NT2/D1 (cell line): ENCODE data around the gene CXCL8.

Experiments used
- DNase-seq: peaks from one replicate; pipeline ENCODE4 v3.0.0-alpha.2; 2011; ENCODE audit warnings: low read depth, low spot score
- H3K27me3 ChIP-seq: 2 replicates; pipeline ENCODE4 v1.6.0; 2011; ENCODE audit warnings: mild to moderate bottlenecking; ENCODE audit not compliant: insufficient read length, insufficient read depth
- H3K36me3 ChIP-seq: 2 replicates; pipeline ENCODE4 v1.6.1; 2011; ENCODE audit warnings: mild to moderate bottlenecking, low read length, mixed read lengths; ENCODE audit not compliant: insufficient read depth, insufficient read length
- H3K4me1 ChIP-seq: 2 replicates; pipeline ENCODE4 v1.5.1; 2011; ENCODE audit not compliant: insufficient read depth, insufficient read length
- H3K4me3 ChIP-seq: 2 replicates; pipeline ENCODE4 v1.5.1; 2011; ENCODE audit warnings: low read depth; ENCODE audit not compliant: insufficient read length
- H3K9ac ChIP-seq: 2 replicates; pipeline ENCODE4 v1.6.0; 2011; ENCODE audit warnings: low read depth; ENCODE audit not compliant: insufficient read length
- H3K9me3 ChIP-seq: 2 replicates; pipeline ENCODE4 v1.5.1; 2011; ENCODE audit warnings: mild to moderate bottlenecking, low read length; ENCODE audit not compliant: insufficient read depth
- SUZ12 ChIP-seq: IDR thresholded peaks from 2 replicates; pipeline ENCODE4 v1.6.1; 2011; ENCODE audit not compliant: insufficient read length, insufficient read depth; ENCODE audit errors: extremely low read depth
- YY1 ChIP-seq: IDR thresholded peaks from 2 replicates; pipeline ENCODE4 v1.6.1; 2011; ENCODE audit not compliant: insufficient read length, insufficient read depth
- ZNF274 ChIP-seq: IDR thresholded peaks from 2 replicates; pipeline ENCODE4 v1.6.1; 2011; ENCODE audit warnings: mild to moderate bottlenecking, low read depth, low read length

CXCL8 gene

GRCh38 chr4:73718375-73719373, 21.7 kb upstream of the CXCL8 start:
- H3K4me1 ChIP-seq = no peaks in the 10 kb centered on the region
- DNase-seq = no peak
- no peaks in the 10 kb centered on the region for H3K9me3 ChIP-seq
- no peak overlapping the region for H3K9ac ChIP-seq
- TF ChIP-seq ZNF274 (no peak), YY1 (no peak), SUZ12 (no peak)
- H3K36me3 ChIP-seq = no peaks in the 10 kb centered on the region
- H3K4me3 ChIP-seq = no peak overlapping the region
- H3K27me3 ChIP-seq = no peaks in the 10 kb centered on the region

- Histone ChIP-seq H3K4me3 (no peak overlapping the region), H3K9ac (no peak overlapping the region), H3K27me3 (no peaks in the 10 kb centered on the region), H3K36me3 (no peaks in the 10 kb centered on the region), H3K4me1 (no peaks in the 10 kb centered on the region), H3K9me3 (no peaks in the 10 kb centered on the region)
- no peak for DNase-seq
- TF ChIP-seq ZNF274 (no peak), YY1 (no peak), SUZ12 (no peak)
Observed at GRCh38 chr4:73721435-73721834, 18.9 kb upstream of the CXCL8 start.

- TF ChIP-seq YY1 = no peak
- no peak for TF ChIP-seq ZNF274
- no peak for TF ChIP-seq SUZ12
- Histone ChIP-seq H3K9ac (no peak overlapping the region), H3K4me1 (no peaks in the 10 kb centered on the region)
Observed at GRCh38 chr4:73721909-73722308, 18.5 kb upstream of the CXCL8 start.

GRCh38 chr4:73723023-73723422, 17.3 kb upstream of the CXCL8 start:
- no peak for DNase-seq
- TF ChIP-seq SUZ12 = no peak
- TF ChIP-seq ZNF274 = no peak
- TF ChIP-seq YY1 = no peak

More at GRCh38 chr4:73721909-73722308, 18.5 kb upstream of the CXCL8 start:
- no peaks in the 10 kb centered on the region for H3K27me3 ChIP-seq
- H3K36me3 ChIP-seq = no peaks in the 10 kb centered on the region
- H3K4me3 ChIP-seq = no peak overlapping the region
- H3K9me3 ChIP-seq = no peaks in the 10 kb centered on the region
- no peak for DNase-seq

GRCh38 chr4:73723928-73724327, 16.4 kb upstream of the CXCL8 start:
- DNase-seq = no peak
- no peaks in the 10 kb centered on the region for H3K9me3 ChIP-seq
- no peak overlapping the region for H3K9ac ChIP-seq
- no peak for TF ChIP-seq SUZ12
- no peak for TF ChIP-seq ZNF274
- TF ChIP-seq YY1 = no peak
- H3K27me3 ChIP-seq = no peaks in the 10 kb centered on the region
- H3K4me1 ChIP-seq = no peaks in the 10 kb centered on the region
- no peak overlapping the region for H3K4me3 ChIP-seq
- H3K36me3 ChIP-seq = no peaks in the 10 kb centered on the region

More at GRCh38 chr4:73723023-73723422, 17.3 kb upstream of the CXCL8 start:
- Histone ChIP-seq H3K4me3 (no peak overlapping the region), H3K27me3 (no peaks in the 10 kb centered on the region), H3K9me3 (no peaks in the 10 kb centered on the region), H3K9ac (no peak overlapping the region), H3K36me3 (no peaks in the 10 kb centered on the region), H3K4me1 (no peaks in the 10 kb centered on the region)

GRCh38 chr4:73725510-73725909, 14.9 kb upstream of the CXCL8 start:
- no peaks in the 10 kb centered on the region for H3K9me3 ChIP-seq
- no peaks in the 10 kb centered on the region for H3K36me3 ChIP-seq
- TF ChIP-seq ZNF274 (no peak), SUZ12 (no peak), YY1 (no peak)
- no peaks in the 10 kb centered on the region for H3K4me1 ChIP-seq
- H3K27me3 ChIP-seq = no peaks in the 10 kb centered on the region
- no peak overlapping the region for H3K9ac ChIP-seq
- no peak overlapping the region for H3K4me3 ChIP-seq
- DNase-seq = no peak

- no peaks in the 10 kb centered on the region for H3K36me3 ChIP-seq
- no peaks in the 10 kb centered on the region for H3K4me1 ChIP-seq
- TF ChIP-seq ZNF274 = no peak
- TF ChIP-seq YY1 = no peak
- no peak for TF ChIP-seq SUZ12
- no peaks in the 10 kb centered on the region for H3K9me3 ChIP-seq
- H3K27me3 ChIP-seq = no peaks in the 10 kb centered on the region
- H3K9ac ChIP-seq = no peak overlapping the region
- DNase-seq = no peak
- no peak overlapping the region for H3K4me3 ChIP-seq
Observed at GRCh38 chr4:73725985-73726384, 14.4 kb upstream of the CXCL8 start.
